IgD-negative memory B cell (primary cell): Measurements from ENCODE around the gene KIF7. TPM values are rescaled to one million over a fixed set of nuclear protein-coding genes. Genes with fewer than 3 reads are reported as not detected.
A peak's percentile ranks its signal among the peaks of the same experiment; 100 is the strongest.

Experiments used
- H3K27ac Mint-ChIP-seq, 3 donors: one replicate each; pipeline ENCODE4 v1.8.0; 2020 to 2022; ENCODE audit warnings: mild to moderate bottlenecking in 3 of 3, mixed read lengths in 3 of 3, moderate library complexity in 1 of 3
- H3K27me3 Mint-ChIP-seq: one replicate; pipeline ENCODE4 v1.8.0; 2021; ENCODE audit warnings: mixed read lengths
- H3K36me3 Mint-ChIP-seq: one replicate; pipeline ENCODE4 v1.8.0; 2020; ENCODE audit warnings: mild to moderate bottlenecking, mixed read lengths
- H3K4me1 Mint-ChIP-seq, 3 donors: one replicate each; pipeline ENCODE4 v1.8.0; 2020 to 2022; ENCODE audit warnings: mixed read lengths in 3 of 3, mild to moderate bottlenecking in 1 of 3
- H3K4me3 Mint-ChIP-seq, 4 donors: one replicate each; pipeline ENCODE4 v1.8.0; 2020 to 2022; ENCODE audit warnings: mild to moderate bottlenecking in 4 of 4, mixed read lengths in 4 of 4, moderate library complexity in 3 of 4
- H3K9me3 Mint-ChIP-seq, 3 donors: one replicate each; pipeline ENCODE4 v1.8.0; 2020 to 2021; ENCODE audit warnings: mixed read lengths in 3 of 3, mild to moderate bottlenecking in 1 of 3
- polyA plus RNA-seq: library from polyadenylated mRNA; unstranded; fragments of 300-500 nt; fragmentation: Illumina TruSeq; gene quantifications from one replicate; pipeline ENCODE4 v1.2.3, GENCODE V29; 2021

KIF7 gene
- polyA plus RNA-seq, 1 donor from 2014 or later = not detected

DNA sequence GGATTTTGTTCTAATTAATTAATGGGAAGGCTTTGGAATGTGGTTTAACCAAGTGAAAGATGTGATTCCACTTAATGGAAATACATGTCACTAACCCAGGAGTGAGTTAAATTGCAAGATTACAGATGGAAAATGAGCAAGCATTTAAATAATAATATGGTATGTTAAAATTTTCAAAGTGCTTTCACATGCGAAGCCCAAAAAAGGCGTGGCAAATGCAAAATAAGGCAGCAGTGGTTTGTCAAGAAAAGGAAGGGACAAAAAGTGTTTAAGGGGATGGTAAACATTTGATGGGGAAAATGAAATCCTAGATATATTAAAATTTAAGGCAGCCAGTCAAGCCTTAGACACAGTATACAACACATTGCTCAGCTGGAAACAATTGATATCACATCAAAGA, 77.1 kb downstream of the KIF7 start:
- peak overlapping the region in 1 of 4 donors; percentile 23 for H3K4me3 Mint-ChIP-seq
- no peaks in the 10 kb centered on the region for H3K36me3 Mint-ChIP-seq
- peaks cover 2% of the 10 kb centered on the region for H3K27me3 Mint-ChIP-seq
- H3K9me3 Mint-ChIP-seq = no peaks in the 10 kb centered on the region
- H3K4me1 Mint-ChIP-seq = peaks cover 7 to 12% (median 11%) of the 10 kb centered on the region in 3 donors
- no peak overlapping the region for H3K27ac Mint-ChIP-seq

Other genes starting within 250 kb of the KIF7 start
- gene RHCG, start 158.9 kb downstream of the KIF7 start, polyA plus RNA-seq = not detected
- not detected for gene TICRR, start 80.0 kb downstream of the KIF7 start, polyA plus RNA-seq
- not detected for gene PLIN1, start 23.9 kb upstream of the KIF7 start, polyA plus RNA-seq
- 1.3 TPM for gene PEX11A, start 35.3 kb upstream of the KIF7 start, polyA plus RNA-seq
- gene WDR93, start 35.3 kb upstream of the KIF7 start, polyA plus RNA-seq = not detected
- gene MESP1, start 95.8 kb upstream of the KIF7 start, polyA plus RNA-seq = 1.8 TPM
- not detected for gene MESP2, start 120.9 kb upstream of the KIF7 start, polyA plus RNA-seq
- 0.46 TPM for gene ANPEP, start 159.4 kb upstream of the KIF7 start, polyA plus RNA-seq
- 29.7 TPM for gene AP3S2, start 238.5 kb upstream of the KIF7 start, polyA plus RNA-seq